Bone marrow (tissue), 2 donors: ENCODE data around the gene C17orf67.

Source experiments
- DNase-seq, 2 donors: peaks; one replicate each; lab custom pipeline; 2025; lab: John Stamatoyannopoulos, UW

Gene C17orf67

DNA sequence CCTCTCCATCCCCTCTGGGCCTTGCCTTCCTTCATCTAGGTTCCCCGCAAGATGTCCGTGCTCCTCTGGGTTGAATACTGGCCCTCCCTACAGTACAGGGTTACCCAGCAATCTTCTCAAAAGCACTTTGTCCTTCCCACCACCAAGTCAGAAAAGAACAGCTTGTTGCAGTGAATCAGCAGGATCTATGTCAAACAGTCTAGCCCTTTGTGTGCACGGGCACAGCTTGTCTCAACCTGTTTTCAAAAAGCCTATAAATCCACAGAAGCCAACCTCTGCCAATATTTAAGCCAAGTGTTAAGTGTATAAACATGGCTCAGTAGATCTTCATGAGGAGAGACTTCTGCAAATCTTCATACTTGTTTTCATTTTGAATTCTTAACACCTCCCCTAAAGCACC is 25.2 kb downstream of the C17orf67 start:
- no peak for DNase-seq

DNA sequence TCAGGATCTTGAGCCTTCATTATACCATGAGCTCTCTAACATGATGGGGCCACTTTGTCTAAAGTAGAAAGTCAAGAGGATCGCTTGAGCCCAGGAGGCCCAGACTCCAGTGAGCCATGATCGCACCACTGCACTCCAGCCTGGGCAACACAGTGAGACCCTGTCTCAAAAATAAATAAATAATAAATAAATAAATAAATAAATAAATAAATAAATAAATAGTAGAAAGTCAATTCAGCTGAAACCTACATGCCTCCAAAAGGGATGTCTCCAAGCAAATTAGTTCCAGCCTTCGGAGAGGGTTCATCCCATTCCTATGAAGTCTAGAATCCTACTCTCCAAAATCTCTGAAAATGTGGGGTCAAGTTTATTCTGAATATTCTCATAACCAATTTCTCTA is 26.0 kb downstream of the C17orf67 start:
- no peak for DNase-seq

DNA sequence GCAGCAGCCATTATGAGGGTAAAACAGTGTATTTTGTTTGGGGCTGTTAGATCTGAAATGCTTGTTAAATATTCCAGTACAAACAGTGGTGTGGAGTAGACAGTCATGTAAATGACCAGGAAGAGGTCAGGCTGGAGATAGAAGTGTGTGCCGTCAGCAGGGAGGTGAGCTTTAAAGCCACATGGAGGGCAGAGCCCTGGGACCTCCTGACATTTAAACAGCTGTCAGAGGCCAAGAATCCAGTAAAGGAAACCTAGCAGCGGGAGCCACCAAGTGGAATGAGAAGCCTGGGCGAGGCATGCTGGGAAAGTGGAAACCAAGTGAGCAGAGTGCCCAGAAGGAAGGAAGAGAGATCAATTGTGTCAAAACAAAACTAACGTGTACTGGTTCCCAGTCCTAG is 26.8 kb downstream of the C17orf67 start:
- DNase-seq: no peak

DNA sequence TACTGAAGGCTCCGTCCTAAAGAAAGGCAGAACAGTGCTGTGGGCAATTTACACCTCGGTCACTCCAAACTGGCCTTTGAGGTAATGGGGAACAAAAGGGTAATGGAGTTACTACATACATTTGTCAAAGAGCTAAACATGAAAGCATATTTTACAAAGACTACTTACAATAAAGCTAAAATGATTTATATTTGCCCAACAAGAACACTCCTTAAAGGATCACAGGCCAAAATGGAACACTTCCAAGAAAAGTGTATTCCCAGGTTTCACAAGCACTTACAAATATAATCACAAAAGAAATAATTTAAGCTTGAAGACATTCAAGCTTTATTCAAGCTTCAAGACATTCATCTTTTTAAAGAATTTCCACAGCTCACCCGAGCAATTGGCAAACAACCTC is 29.3 kb downstream of the C17orf67 start:
- no peak for DNase-seq

DNA sequence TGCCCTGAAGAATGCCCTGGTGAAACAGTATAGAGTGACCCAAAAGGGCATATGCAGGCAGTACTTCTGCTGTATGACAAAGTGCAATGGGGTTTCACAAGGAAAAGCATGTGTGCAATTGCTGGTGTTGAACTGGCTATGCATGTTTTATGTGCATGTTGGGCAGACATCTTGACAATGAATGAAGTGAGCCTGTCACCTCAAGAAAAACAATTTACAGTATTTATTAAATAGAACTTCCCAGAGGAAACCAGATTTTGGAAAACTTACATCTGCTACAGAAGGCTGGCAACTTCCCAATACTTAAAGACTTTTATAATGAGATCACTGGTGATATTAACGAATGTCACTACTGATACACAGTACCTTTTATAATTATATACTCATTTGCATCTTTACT is 30.6 kb downstream of the C17orf67 start:
- DNase-seq: no peak

DNA sequence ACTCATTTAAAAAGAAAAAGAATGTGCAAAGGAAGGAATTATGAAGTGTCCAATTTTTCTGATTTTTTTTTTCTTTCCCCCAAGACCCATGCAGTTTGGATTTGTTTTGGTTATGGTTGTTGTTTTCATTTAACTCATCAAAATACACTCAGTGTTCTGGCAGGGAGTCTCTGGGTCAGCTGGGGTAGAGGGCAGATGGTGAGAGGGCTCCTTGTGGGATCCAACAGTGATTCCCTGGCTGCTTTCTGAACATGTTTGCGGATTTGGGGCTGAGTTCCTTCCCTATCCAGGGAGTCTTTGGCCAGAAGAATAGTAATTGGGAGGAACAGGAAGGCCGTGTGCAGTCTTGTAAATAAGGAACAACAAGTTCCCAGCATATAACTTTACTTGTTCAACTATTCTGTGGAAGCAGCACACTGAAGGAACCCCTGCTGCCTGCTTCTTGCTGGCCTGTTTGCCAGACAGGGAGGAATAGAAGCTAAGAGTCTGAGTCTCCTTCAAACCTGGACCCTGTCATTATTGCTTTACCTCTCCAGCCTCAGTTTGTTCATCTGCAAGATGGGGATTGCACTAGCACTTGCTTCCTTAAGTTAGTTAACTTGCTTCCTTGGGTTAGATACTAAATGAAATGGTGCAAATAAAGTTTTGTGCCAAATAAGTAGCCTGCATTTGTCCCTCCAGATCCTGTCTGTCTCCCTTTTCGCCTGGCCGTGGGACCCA is 32.1 kb downstream of the C17orf67 start:
- DNase-seq: no peak

DNA sequence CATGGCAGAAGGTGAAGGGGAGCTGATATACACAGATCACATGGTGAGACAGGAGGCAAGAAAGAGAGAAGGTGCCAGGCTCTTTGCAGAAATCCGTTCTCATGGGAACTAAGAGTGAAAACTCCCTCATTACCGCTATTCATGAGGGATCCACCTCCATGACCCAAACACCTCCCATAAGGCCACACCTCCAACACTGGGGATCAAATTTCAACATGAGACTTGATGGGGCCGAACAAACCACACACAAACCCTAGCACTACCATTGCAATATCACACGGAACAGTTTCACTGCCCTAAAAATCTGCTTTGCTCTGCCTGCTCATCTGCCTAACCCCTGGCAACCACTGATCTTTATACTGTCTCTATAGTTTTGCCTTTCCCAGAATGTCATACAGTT is 34.8 kb downstream of the C17orf67 start:
- DNase-seq: no peak

DNA sequence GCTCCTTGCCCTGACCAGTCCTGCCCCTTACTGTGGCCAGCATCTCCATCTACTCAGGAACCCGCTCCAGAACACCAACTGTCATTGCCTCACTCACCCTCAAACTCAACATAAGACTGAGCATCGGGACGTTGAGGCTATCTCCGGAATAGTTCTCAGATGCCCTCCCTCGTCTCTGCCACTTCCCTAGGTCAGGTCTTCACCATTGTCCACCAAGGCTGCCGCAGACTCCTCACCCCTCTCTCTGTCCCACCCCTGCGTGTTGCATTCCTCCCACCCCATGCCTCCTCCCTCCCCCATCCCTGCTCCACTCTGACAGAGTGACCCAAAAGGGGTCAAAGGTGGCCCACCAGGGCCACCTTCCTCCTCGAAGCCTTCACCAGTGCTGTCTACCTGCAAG is 37.2 kb downstream of the C17orf67 start:
- no peak for DNase-seq

DNA sequence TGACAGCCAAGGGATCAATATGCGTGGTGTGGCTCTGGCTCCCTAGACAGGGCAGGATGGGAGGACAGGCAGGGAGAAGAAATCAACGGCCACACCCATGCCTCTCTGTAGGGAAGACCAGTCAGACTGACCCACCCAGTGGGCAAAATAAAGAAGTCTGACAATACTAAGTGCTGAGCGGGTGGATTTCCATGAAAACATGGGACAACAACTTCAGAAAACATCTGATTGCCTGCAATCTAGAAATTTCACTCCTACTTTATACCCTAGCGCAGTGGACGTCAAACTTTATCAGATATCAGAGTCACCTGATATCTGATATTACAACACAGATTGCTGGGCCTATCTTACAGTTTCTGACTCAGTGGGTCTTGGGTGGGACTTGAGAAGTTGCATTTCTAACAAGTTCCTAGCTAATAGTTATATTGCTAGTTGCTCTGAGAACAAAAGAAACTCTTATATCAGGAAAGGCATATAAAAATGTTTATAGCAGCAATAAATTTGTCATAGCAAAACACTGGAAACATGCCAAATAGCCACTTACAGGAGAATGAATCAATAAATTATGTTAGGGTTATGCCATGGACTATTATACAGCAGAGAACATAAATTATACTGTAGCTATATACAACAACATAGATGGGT is 38.4 kb downstream of the C17orf67 start:
- no peak for DNase-seq

DNA sequence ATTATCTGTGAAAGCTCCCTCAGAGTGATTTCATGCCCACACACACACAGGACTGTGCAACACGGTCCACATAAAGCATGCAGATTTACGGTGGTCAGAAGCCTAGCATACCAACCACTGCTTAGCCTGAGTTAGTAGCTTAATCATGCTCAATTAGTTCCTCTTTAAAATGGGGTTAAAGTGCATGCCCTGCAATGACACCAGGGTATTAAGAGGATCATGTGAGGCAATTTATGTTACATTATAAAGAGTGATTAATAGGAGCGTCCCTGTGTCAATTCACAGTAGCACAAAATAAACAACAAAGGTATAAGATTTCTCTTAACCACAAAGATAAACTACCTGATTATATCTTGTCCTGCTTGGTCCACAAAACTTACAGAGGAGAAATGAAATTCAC is 39.8 kb downstream of the C17orf67 start:
- DNase-seq: no peak

DNA sequence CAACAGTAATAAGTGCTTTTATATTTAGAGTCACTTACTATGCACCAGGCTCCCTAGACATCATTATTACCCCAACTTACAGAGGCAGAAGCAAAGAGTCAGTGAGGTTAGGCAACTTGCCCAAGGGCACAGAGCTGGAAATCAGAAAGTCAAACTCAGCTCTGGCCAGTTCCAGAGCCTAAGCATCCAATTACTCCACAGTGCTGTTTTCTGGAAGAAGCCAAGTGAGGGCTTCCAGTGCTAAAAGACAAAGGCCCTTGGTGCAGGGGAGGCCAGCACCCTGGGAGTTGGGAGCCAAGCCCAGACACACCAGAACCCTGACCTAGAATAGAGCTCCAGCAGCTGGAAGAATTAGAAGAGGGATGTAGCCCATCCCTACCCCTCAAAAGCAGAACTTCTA is 40.2 kb downstream of the C17orf67 start:
- DNase-seq: no peak

DNA sequence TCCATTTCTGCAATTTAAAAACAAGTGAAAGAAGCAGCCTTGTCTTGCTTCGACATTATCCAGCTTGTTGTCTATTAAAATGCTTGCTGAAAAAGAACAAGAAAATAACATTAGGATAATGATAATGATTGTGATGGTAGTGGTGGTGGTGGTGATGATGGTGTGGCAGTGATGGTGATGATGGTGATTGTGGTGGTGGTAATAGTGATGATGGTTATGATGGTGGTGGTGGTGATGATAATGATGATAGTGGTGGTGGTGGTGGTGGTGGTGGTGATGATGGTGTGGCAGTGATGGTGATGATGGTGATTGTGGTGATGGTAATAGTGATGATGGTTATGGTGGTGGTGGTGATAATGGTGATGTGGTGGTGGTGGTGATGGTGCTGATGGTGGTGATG is 41.5 kb downstream of the C17orf67 start:
- no peak for DNase-seq

DNA sequence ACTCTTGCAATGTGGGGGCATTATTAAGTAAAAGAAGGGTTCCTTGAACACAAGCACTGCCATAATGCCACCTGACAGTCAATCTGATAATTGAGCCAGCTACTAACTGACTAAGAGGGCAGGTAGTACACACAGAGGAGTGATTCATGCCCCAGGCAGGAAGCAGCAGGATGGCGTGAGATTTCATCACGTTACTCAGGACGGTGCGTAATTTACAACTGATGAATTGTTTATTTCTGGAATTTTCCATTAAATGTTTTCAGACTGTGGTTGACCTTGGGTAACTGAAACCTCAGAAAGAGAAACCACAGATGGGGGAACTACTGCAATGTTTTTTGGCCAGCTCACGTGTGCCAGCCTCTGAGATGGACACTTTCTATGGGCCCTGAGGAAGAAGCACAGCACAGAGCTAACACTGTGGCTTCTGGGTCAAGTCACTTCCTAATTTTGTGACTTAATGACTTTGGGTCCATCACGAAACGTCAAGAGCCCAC is 46.7 kb downstream of the C17orf67 start:
- DNase-seq: peak; percentile 26 to 94

DNA sequence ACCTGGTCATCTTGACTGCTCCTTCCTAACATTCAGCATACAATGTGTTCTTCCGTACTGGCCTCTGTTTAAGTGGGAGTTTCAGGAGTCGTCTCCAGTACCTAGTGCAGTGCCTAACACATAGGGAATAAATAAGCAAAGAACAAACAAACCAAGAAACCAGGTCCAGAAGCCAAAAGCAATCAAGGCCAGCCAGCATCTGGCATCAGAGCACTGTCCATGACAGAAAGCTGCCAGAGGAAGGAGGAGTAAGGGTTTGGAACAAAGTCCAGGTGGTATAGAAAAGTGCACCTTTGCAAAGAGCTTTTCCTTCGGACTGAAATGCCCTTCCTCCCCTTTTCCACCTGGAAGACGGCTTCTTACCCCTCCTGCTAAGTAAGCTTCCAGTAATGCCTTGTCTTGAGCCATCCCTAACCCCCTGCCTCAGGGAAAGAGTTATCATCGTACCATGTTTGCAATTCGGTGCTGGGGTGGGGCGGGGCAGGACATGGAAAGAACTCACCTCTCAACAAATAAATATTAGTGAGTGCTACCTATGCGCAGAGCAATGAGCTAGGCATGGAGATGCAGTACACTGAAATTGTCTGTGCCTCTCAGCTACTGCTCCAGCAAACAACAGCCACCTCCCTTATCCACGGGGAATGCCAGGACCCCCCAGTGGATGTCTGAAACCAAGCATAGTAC is 47.6 kb downstream of the C17orf67 start:
- DNase-seq: no peak

DNA sequence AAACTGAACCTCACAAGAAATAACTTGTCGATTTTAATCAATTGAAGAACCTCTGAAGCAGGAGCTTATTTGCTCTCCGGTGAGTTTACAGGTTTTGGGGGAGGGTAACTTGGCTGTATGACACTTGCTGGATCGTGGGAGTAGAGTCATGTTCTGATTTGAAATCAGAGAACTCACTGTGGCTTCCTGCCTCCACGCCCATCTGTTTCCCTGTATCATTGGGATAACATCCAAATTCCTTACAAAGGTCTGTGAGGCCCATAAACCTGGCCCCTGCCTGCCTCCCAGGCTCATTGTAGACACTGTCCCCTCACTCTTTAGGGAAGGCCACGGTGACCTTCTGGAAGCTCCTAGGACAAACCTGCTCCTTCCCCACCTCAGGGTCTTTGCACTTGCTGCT is 48.3 kb downstream of the C17orf67 start:
- no peak for DNase-seq

DNA sequence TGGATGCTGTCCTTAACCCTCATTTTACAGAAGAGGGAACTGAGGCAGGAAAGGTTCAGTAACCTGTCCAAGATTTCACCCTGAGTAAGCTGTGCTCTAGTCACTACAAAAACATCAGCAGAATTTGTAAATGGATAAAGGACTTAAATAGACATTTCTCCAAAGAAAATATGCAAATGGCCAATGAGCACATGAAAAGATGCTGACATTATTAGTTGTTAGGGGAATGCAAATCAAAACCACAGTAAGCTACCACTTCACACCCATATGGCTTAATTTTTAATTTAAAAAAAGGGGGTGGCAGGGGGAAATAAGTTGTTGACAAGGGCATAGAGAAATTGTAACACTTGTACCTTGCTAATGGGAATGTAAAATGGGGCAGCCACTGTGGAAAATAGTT is 51.4 kb downstream of the C17orf67 start:
- DNase-seq: no peak

DNA sequence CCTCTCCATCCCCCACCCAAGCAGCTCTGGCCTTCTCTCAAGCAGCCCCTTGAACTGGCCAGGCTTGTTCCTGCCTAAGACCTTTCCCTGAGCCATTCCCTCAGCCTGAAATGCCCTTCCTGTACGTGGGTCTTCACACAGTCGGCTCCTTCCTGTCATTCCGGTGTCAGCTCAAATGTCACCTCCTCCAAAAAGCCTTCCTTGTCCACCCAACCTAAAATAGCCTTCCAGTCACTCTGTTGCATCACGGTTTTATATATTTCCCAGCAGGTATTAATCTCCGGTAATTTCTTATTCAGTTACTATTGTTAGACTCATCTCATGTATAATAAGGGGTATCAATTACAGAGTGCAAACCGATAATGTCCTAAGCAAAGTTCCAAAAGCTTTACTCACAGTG is 51.8 kb downstream of the C17orf67 start:
- DNase-seq: no peak

DNA sequence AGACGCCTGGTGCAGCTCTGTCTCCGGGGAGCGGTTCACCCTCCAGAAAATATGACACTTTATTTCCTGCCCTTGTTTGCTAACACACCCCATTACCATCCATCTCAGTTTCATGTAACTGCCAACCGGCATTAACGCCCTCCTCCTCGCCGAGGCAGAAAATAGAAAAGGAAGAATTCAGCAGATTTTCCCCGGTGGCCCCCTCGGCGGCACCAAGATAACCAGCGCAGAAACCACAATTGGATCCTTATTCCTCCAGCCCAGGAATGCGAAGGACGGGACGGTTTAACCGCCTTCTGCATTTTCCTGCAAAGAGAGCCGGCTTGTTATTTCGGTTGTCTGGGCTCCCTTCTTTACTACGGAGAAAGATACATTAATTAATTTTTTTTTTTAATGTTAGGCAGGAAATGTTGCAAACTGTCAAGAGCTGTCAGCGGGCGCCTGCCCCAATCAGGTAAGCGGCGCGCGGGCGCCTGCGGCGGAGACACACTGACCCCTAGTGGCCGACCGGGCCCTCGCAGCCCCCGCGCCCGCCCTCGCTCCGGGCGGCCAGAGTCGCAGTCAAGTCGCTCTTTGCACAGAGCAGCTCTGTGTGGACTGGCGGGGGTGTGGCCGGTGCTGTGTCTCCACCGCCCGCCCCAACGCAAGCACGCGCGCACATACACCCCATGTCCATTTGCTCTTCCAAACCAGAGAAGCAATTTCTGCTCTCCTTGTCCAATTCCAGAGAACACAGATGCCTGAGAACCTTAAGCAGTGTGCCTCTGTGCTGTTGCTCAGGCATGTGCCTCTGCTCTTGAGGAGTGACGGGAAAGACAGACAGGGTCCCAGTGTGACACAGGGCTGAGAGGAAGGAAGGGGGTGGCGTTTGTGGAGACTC is 53.6 kb downstream of the C17orf67 start:
- peak; percentile 61 to 77 for DNase-seq

DNA sequence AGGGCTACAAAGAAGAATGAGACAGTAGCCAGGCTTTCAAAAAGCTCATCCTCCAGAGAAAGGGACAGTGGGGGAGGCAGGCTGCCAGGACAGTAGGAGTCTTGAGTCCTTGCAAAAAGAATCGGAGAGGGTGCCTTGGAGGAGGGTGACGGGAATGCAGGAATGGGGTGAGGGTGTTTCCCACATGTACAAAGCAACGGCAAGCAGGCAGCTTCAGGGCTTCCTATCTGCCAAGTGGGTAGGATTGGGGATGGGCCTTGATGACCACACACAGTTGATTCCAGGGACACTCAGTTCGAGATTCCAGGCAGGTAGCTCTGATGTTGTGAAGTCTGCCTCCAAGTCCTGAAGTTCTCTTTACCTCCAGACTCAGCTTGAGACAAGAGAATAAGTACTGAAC is 54.4 kb downstream of the C17orf67 start:
- no peak for DNase-seq

DNA sequence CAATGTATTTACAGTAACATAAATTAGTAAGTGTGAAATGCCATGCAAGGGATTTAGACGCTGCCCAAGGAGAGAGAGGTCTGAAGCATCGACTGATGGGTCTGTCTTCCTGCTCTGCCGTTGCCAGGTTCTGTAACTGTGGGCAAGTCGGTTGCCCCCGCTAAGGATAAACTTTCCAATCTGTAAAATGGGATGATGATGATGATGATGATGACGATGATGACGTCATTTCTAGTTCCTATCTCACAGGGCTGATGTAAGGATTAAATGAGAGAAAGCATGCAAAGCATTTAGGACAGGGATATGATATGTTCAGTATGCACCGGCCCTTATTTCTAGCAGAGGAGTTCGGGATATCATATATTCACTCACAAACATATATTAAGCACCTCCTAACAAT is 54.8 kb downstream of the C17orf67 start:
- no peak for DNase-seq

DNA sequence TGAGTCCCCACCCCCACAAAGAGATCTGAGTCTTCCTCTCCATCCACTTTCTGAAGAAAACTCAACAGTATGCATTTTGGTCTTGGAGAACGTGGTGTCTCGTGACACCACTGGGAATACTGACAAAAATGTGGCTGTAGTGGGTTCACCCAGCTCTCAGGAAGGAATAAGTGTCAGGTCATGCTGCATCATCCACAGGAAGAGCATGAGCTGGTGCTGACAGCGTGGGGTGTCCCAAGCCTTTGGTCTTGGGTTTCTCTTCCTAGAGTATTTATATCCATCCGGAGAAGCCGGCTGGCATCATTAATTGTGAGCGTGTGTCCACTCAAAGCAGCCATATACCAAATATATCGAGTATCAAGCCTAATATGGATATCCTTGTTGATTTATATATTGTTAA is 55.9 kb downstream of the C17orf67 start:
- DNase-seq: no peak

DNA sequence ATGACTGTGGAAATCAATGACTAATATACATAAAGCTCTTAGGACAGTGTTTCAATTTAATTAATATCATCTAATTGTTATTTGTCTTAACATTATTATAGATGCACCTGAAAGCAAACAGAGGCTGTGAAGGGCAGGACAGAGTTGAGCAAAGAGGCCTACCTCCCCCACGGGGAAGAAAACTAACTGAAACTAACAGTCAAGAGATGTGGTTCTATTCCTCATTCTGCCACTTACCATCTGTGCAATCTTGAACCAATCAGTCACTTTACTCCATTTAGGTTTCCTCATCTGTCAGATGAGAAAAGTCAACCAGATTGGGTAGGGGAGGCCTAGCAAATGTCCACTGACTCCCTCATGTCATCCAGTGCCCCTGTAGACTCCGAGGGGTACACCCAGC is 59.1 kb downstream of the C17orf67 start:
- no peak for DNase-seq
